Prostate gland (tissue), 2 donors: Measurements from ENCODE around the gene CHST8. TPM values are rescaled to one million over a fixed set of nuclear protein-coding genes. Genes with fewer than 3 reads are reported as not detected.

Experiments used
- DNase-seq: peaks from one replicate; pipeline ENCODE4 v3.0.0-alpha.2; 2019; ENCODE audit warnings: low spot score
- H3K27ac ChIP-seq, 2 donors: fragments of 200-600 bp; sonication (generic); 2 replicates each; pipeline ENCODE4 v1.5.1; 2017 to 2019
- H3K27me3 ChIP-seq: fragments of 200-600 bp; sonication (generic); replicated peaks from 2 replicates; pipeline ENCODE4 v1.5.1; 2019; ENCODE audit not compliant: insufficient read depth
- H3K36me3 ChIP-seq, 2 donors: fragments of 200-600 bp; sonication (generic); 1 replicate in 1 of 2; 2 replicates in 1 of 2; pipeline versions ENCODE4 v1.5.1 to v1.8.1; 2017 to 2019
- H3K4me1 ChIP-seq: fragments of 200-600 bp; sonication (generic); replicated peaks from 2 replicates; pipeline ENCODE4 v1.5.1; 2019
- H3K4me3 ChIP-seq, 2 donors: fragments of 200-600 bp; sonication (generic); 2 replicates each; pipeline ENCODE4 v1.5.1; 2017 to 2019
- H3K9me3 ChIP-seq: fragments of 200-600 bp; sonication (generic); 2 replicates; pipeline ENCODE4 v1.5.1; 2017
- POLR2A ChIP-seq: fragments of 450-650 bp; IDR thresholded peaks from one replicate; pipeline ENCODE4 v1.6.1; 2016; ENCODE audit warnings: antibody characterized with exemption, mild to moderate bottlenecking
- POLR2AphosphoS5 ChIP-seq: sonication (generic); formaldehyde crosslinking; IDR thresholded peaks from one replicate; pipeline ENCODE4 v1.6.1; 2017; ENCODE audit warnings: antibody characterized with exemption
- WGBS: methylation state at CpG from one replicate; pipeline ENCODE4 v1.1.5; 2018; 5-methylcytosine and 5-hydroxymethylcytosine counted together
- intact Hi-C: fragments of 100-400 bp; cut with DNase I; formaldehyde crosslinking; loops from one replicate; pipeline ENCODE4 v1.14.2; 2022
- total RNA-seq, 2 donors: library from RNA; depleted of rRNA; stranded (reverse); fragments of >200 nt; gene quantifications; one replicate each; pipeline ENCODE4 v1.1.0, GENCODE V29; 2016
- TF ChIP-seq, protein P1 (sequence below), 4 experiments: fragments of 200-600 bp in 2 of 4; fragments of 450-650 bp in 2 of 4; sonication (generic) in 2 of 4; IDR thresholded peaks; 1 replicate in 3 of 4; 2 replicates in 1 of 4; pipeline ENCODE4 v1.5.1; 2016 to 2019; ENCODE audit warnings: antibody characterized with exemption in 4 of 4, mild to moderate bottlenecking in 2 of 4, moderate library complexity in 2 of 4

The CHST8 gene
- total RNA-seq, 2 donors from 2014 or later: 1.3 to 2.7 TPM

DNA sequence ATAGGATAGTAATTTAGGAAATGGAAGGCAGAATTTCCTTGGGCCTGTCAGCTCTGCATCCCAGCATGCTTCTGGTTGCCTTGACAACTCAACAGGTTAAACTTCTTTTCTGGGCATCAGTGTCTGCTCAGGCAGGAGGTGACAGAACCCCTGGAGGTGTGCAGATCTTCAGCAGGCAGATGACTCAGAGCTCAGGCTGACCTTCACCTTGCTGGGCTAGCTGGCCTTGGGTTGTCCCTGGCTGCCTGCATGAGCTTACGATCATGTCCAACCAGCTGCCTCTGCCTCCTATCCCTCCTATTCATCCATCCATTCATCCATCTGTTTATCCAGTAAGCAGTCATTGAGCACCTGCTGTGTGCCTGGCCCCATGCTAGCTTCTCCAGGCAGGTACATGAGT is 93.7 kb downstream of the CHST8 start:
- Histone ChIP-seq H3K4me1 (no peaks in the 10 kb centered on the region), H3K27ac (no peak overlapping the region), H3K36me3 (no peaks in the 10 kb centered on the region), H3K4me3 (no peak overlapping the region), H3K27me3 (no peaks in the 10 kb centered on the region), H3K9me3 (no peaks in the 10 kb centered on the region)
- no peak for DNase-seq
- WGBS: 77% methylated on average over 1 of the region's 1 CpG
- TF ChIP-seq POLR2AphosphoS5: no peak
- TF ChIP-seq POLR2A: no peak
- TF ChIP-seq, protein P1, sequence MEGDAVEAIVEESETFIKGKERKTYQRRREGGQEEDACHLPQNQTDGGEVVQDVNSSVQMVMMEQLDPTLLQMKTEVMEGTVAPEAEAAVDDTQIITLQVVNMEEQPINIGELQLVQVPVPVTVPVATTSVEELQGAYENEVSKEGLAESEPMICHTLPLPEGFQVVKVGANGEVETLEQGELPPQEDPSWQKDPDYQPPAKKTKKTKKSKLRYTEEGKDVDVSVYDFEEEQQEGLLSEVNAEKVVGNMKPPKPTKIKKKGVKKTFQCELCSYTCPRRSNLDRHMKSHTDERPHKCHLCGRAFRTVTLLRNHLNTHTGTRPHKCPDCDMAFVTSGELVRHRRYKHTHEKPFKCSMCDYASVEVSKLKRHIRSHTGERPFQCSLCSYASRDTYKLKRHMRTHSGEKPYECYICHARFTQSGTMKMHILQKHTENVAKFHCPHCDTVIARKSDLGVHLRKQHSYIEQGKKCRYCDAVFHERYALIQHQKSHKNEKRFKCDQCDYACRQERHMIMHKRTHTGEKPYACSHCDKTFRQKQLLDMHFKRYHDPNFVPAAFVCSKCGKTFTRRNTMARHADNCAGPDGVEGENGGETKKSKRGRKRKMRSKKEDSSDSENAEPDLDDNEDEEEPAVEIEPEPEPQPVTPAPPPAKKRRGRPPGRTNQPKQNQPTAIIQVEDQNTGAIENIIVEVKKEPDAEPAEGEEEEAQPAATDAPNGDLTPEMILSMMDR (IDR thresholded peaks at IDR 0.05): no peak
- intact Hi-C loops: no loop called here

DNA sequence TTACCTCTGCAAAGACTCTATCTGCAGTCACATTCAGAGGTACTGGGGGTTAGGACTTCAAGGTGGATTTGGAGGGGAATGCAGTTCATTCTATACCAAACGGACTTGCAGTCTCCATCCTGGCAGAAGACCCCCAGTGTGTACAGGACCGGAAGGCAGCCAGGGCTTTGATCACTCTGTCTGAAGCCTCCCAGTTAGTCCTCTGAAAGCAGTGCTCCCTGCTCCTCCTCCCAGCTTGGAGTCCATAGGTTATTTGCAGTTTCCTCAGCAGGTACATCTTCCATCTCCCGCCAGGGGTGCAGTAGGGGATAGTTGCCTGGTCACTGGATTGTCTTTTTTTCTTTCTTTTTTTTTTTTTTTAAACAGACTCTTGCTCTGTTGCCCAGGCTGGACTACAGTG is 96.1 kb downstream of the CHST8 start:
- WGBS: 77% methylated on average over 3 of the region's 3 CpGs
- Histone ChIP-seq H3K9me3 (no peaks in the 10 kb centered on the region), H3K27me3 (no peaks in the 10 kb centered on the region), H3K4me1 (no peaks in the 10 kb centered on the region), H3K27ac (no peak overlapping the region), H3K4me3 (no peak overlapping the region), H3K36me3 (no peaks in the 10 kb centered on the region)
- TF ChIP-seq, protein P1 (IDR thresholded peaks at IDR 0.05): no peak
- no peak for TF ChIP-seq POLR2A
- no peak for TF ChIP-seq POLR2AphosphoS5
- intact Hi-C loops: no loop called here
- no peak for DNase-seq

DNA sequence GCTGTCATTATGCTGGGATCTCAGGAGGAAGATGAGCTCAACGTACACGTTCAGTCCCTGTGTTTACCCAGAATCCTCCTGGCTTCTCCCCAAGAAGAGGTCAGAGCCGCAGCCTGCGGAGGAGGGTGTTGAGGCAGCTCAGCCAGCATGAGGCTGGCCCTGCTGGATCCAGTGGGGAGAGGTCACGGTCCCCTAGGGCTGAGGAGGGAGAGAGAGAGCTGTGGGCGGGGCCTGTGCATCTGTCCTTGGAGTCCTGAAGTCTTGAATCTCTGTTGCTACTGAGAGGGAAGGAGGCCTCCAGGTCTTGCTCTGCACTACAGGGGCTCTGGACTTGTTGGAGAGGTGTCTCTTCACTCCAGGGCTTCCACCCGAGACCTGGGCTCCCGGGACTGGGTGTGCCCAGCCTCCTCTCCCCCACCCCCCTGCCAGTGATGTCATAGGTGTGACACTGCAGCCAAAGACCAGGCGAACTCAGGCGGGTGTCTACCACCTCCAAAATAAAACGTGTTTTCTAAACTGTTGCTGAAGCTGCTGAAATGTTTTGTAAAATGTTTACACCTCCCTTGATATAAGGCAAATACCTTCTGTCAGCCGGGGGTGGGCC is 97.0 kb downstream of the CHST8 start:
- Histone ChIP-seq H3K9me3 (no peaks in the 10 kb centered on the region), H3K27ac (no peak overlapping the region), H3K4me3 (no peak overlapping the region), H3K27me3 (no peaks in the 10 kb centered on the region), H3K4me1 (no peaks in the 10 kb centered on the region), H3K36me3 (no peaks in the 10 kb centered on the region)
- WGBS: 40% methylated on average over 12 of the region's 12 CpGs
- no peak for DNase-seq
- TF ChIP-seq POLR2AphosphoS5: no peak
- intact Hi-C loops: no loop called here

DNA sequence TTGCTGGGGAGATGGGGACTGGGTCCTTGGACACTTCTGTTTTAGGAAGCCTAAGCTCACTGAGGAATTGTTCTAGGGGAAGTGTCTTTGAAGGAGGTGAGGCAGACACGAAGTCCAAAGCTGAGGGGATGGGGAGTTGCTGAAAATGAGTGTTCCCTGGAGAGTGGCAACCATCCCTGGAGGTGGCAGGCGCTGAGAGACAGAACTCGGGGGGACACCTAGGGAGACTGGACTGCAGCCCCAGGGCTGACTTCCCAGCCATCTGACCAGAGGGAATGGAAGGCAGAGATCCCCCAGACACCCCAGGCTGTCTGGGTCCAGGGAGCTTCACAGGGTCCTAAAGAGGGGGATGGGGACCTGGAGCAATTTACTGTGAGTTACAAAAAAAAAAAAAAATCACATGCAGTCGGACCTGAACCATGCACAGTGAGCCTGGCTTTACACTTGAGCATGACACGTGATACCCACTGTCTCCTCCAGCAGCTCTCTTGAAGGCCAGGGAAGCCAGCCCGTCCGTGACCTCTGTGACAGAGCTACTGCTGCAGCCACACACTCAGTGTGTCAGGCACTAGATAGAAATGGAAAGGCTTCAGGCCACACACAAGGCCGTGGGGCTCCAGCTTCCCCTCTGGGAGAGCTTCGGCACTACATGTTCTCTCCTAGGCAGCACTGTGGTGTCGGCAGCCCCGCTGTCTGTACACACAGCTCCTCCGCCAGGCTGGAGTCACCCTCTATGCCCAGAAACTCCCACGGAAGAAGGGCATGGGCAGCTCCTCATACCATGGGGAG is 97.8 kb downstream of the CHST8 start:
- TF ChIP-seq, protein P1 (IDR thresholded peaks at IDR 0.05): no peak
- TF ChIP-seq POLR2AphosphoS5 (no peak), POLR2A (no peak)
- 49% methylated on average over 13 of the region's 13 CpGs for WGBS
- Histone ChIP-seq H3K4me1 (no peaks in the 10 kb centered on the region), H3K9me3 (no peaks in the 10 kb centered on the region), H3K27ac (no peak overlapping the region), H3K27me3 (no peaks in the 10 kb centered on the region), H3K36me3 (no peaks in the 10 kb centered on the region), H3K4me3 (no peak overlapping the region)
- DNase-seq: no peak
- intact Hi-C loops: no loop called here

DNA sequence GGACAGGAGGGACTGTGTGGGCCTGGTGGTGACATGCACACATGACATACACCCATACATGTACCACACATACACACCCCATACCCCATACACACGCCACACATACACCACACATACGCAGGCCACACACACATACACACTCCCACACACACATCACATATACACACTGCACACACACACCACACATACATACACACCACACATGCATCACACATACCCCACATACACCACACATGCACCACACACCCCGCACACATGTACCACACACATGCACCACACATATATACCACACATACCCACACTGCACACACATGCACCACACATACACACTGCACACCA is 98.4 kb downstream of the CHST8 start:
- Histone ChIP-seq H3K27me3 (no peaks in the 10 kb centered on the region), H3K4me1 (no peaks in the 10 kb centered on the region), H3K4me3 (no peak overlapping the region), H3K9me3 (no peaks in the 10 kb centered on the region), H3K36me3 (no peaks in the 10 kb centered on the region), H3K27ac (no peak overlapping the region)
- no peak for DNase-seq
- no peak for TF ChIP-seq POLR2AphosphoS5
- TF ChIP-seq POLR2A: no peak
- TF ChIP-seq, protein P1 (IDR thresholded peaks at IDR 0.05): no peak
- intact Hi-C loops: no loop called here
- 94% methylated on average over 3 of the region's 3 CpGs for WGBS
